K562 (cell line): ENCODE data around the gene PRF1. TPM values are rescaled to one million over a fixed set of nuclear protein-coding genes. Genes with fewer than 3 reads are reported as not detected.
"Not testable (repeated sequence)": the region's sequence is repeated elsewhere in the genome, so short reads cannot be mapped to it uniquely, and the experiment has no call there.

Source experiments
- ATAC-seq: fragments of 200-7000 bp; cut with Tn5 transposase; 3 replicates; pipeline ENCODE4 v1.9.1; 2020; ENCODE audit warnings: moderate library complexity
- BruUV-seq: library from RNA; stranded (reverse); fragments of 400-500 nt; replicated peaks from 2 replicates; lab custom pipeline; 2021; lab: Mats Ljungman, UMichigan
- CTCF ChIA-PET: fragments of 300-600 bp; formaldehyde crosslinking; extraction: SDS; loops from one replicate; lab custom pipeline; 2021; ENCODE audit warnings: low intra/inter-chr PET ratio; lab: Yijun Ruan, JAX
- POLR2A ChIA-PET: fragments of 300-600, 350-650 bp; sonication (Branson Sonifier 250); formaldehyde crosslinking; extraction: SDS; loops from one replicate; lab custom pipeline; 2021; ENCODE audit warnings: antibody characterized with exemption, inconsistent platforms; lab: Yijun Ruan, JAX
- DNase-seq, 4 experiments: peaks; one replicate each; pipeline versions ENCODE4 v3.0.0 to v3.0.0-alpha.2; 2011 to 2018; ENCODE audit warnings: low spot score in 3 of 4, mixed read lengths in 3 of 4; ENCODE audit errors: extremely low read depth in 1 of 4
- FAIRE-seq: peaks from 2 replicates; lab custom pipeline; 2011; peaks lifted over from hg19 to GRCh38; lab: Jason Lieb, UNC
- H2AFZ ChIP-seq: 2 replicates; pipeline ENCODE4 v1.6.0; 2011; ENCODE audit warnings: low read depth, low read length, control low read depth, inconsistent platforms
- H3K27ac ChIP-seq: fragments of 200-600 bp; 3 replicates; pipeline ENCODE4 v1.8.0; 2011; ENCODE audit warnings: low read depth, mild to moderate bottlenecking, control low read depth, inconsistent platforms, low read length, moderate library complexity, mixed read lengths; ENCODE audit errors: extremely low read depth
- H3K27me3 ChIP-seq, 2 experiments: fragments of 300-600 bp in 1 of 2; 2 replicates in 1 of 2; 3 replicates in 1 of 2; pipeline versions ENCODE4 v1.6.0 to v1.8.0; 2011; ENCODE audit warnings: inconsistent platforms in 2 of 2, low read length in 2 of 2, mild to moderate bottlenecking in 1 of 2, mixed read lengths in 1 of 2, moderate library complexity in 1 of 2; ENCODE audit not compliant: control insufficient read depth in 2 of 2, insufficient read depth in 2 of 2
- H3K36me3 ChIP-seq: fragments of 300-600 bp; 3 replicates; pipeline ENCODE4 v1.8.0; 2011; ENCODE audit warnings: mild to moderate bottlenecking, low read length, inconsistent platforms; ENCODE audit not compliant: control insufficient read depth, insufficient read depth
- H3K4me1 ChIP-seq, 2 experiments: fragments of 200-600 bp in 1 of 2; replicated peaks in 1 of 2; 2 replicates in 1 of 2; 3 replicates in 1 of 2; pipeline versions ENCODE4 v1.5.1 to v1.8.0; 2011; ENCODE audit warnings: inconsistent platforms in 2 of 2, low read length in 2 of 2, mild to moderate bottlenecking in 1 of 2, mixed read lengths in 1 of 2, moderate library complexity in 1 of 2; ENCODE audit not compliant: control insufficient read depth in 2 of 2, insufficient read depth in 2 of 2
- H3K4me2 ChIP-seq: 2 replicates; pipeline ENCODE4 v1.6.1; 2011; ENCODE audit warnings: low read length, control low read depth, inconsistent platforms, mixed read lengths; ENCODE audit not compliant: insufficient read depth
- H3K4me3 ChIP-seq: fragments of 200-600 bp; sonication (generic), shearing (Covaris generic); 2 replicates; pipeline ENCODE4 v1.5.1; 2016; ENCODE audit warnings: control low read depth, inconsistent platforms
- H3K79me2 ChIP-seq: fragments of 200-600 bp; 3 replicates; pipeline ENCODE4 v1.8.0; 2011; ENCODE audit warnings: low read length, inconsistent platforms; ENCODE audit not compliant: control insufficient read depth, insufficient read depth
- H3K9ac ChIP-seq, 2 experiments: 2 replicates each; pipeline versions ENCODE4 v1.6.0 to v1.6.1; 2011; ENCODE audit warnings: low read depth in 2 of 2, low read length in 2 of 2, control low read depth in 1 of 2, inconsistent platforms in 1 of 2, mild to moderate bottlenecking in 1 of 2, mixed read lengths in 1 of 2; ENCODE audit not compliant: insufficient read depth in 1 of 2
- H3K9me1 ChIP-seq: one replicate; pipeline ENCODE4 v1.6.0; 2011; ENCODE audit warnings: inconsistent platforms, mild to moderate bottlenecking, low read length, moderate library complexity; ENCODE audit not compliant: control insufficient read depth, insufficient read depth
- H3K9me3 ChIP-seq: replicated peaks from 2 replicates; pipeline ENCODE4 v1.5.1; 2011; ENCODE audit warnings: low read depth, low read length, inconsistent platforms; ENCODE audit not compliant: control insufficient read depth, insufficient read depth
- H4K20me1 ChIP-seq: replicated peaks from 2 replicates; pipeline ENCODE4 v1.6.1; 2011; ENCODE audit warnings: low read length, inconsistent platforms, mixed read lengths; ENCODE audit not compliant: control insufficient read depth, insufficient read depth
- ARHGAP35 ChIP-seq: fragments of 450-650 bp; IDR thresholded peaks from 2 replicates; pipeline ENCODE4 v1.6.1; 2018; ENCODE audit not compliant: partially characterized antibody
- EHMT2 ChIP-seq: fragments of 450-650 bp; IDR thresholded peaks from 2 replicates; pipeline ENCODE4 v1.6.1; 2018; ENCODE audit warnings: antibody characterized with exemption
- GABPB1 ChIP-seq: sonication (generic); formaldehyde crosslinking; IDR thresholded peaks from 2 replicates; pipeline ENCODE4 v1.8.0; 2022; ENCODE audit warnings: mild to moderate bottlenecking, missing genetic modification reagents
- LARP7 ChIP-seq: fragments of 450-650 bp; IDR thresholded peaks from 2 replicates; pipeline ENCODE4 v1.6.1; 2016
- RERE ChIP-seq: sonication (generic); formaldehyde crosslinking; IDR thresholded peaks from 2 replicates; pipeline ENCODE4 v1.8.0; 2023; ENCODE audit warnings: missing genetic modification reagents, mild to moderate bottlenecking, borderline replicate concordance
- WGBS: fragments of 100-300 bp; shearing (Covaris generic); methylation state at CpG from one replicate; pipeline ENCODE4 v1.1.6; 2016; ENCODE audit warnings: low coverage, mixed read lengths; ENCODE audit not compliant: insufficient coverage; ENCODE audit errors: missing lambda C conversion rate; 5-methylcytosine and 5-hydroxymethylcytosine counted together
- in situ Hi-C: fragments of 300-500 bp; cut with MboI; formaldehyde crosslinking; loops from 4 replicates; pipeline ENCODE4 v1.15.0; 2018; ENCODE audit warnings: inconsistent platforms, mixed read lengths
- intact Hi-C: fragments of 100-400 bp; cut with micrococcal nuclease; formaldehyde crosslinking; loops from 2 replicates; pipeline ENCODE4 v1.14.2; 2022
- polyA plus RNA-seq, 8 experiments: library from polyadenylated mRNA; depleted of rRNA in 4 of 8; stranded (reverse) in 5 of 8; unstranded in 3 of 8; fragments of >200 nt; fragmentation: Nextera tagmentation in 2 of 8; fragmentation: Illumina TruSeq in 1 of 8; extraction: Ambion mirVana in 2 of 8; extraction: Trizol in 1 of 8; gene quantifications; 2 replicates each; pipeline versions ENCODE4 v1.2.1 to v1.2.3, GENCODE V29; 2011 to 2014; ENCODE audit warnings: inconsistent platforms in 1 of 8, missing spikeins in 1 of 8
- total RNA-seq, 7 experiments: library from RNA; depleted of rRNA in 6 of 7; stranded (reverse); fragments of >200 nt in 6 of 7; fragmentation: Illumina TruSeq in 2 of 7; extraction: Trizol in 2 of 7; gene quantifications; 2 replicates each; pipeline versions ENCODE4 v1.2.1 to v1.2.3, GENCODE V29; 2011 to 2021; ENCODE audit warnings: low replicate concordance in 1 of 7

The PRF1 gene
- total and polyA plus RNA-seq, 9 of the 15 experiments (the other 6 are each of a cell fraction or from before 2014, with no cell fraction given): 3.8 to 8.6 (median 6.3) TPM

- TF ChIP-seq RERE (CRISPR knock-in tag) (no peak), EHMT2 (no peak), LARP7 (no peak), GABPB1 (no peak), ARHGAP35 (no peak)
Measured at GRCh38 chr10:70582793-70583668, 19.5 kb downstream of the PRF1 start (continued).

GRCh38 chr10:70581176-70581575 is 21.4 kb downstream of the PRF1 start:
- H3K4me1 ChIP-seq: peaks cover 28 to 47% of the 10 kb centered on the region in 2 experiments
- FAIRE-seq, H3K9ac ChIP-seq, in situ Hi-C loops, H4K20me1 ChIP-seq, H2AFZ ChIP-seq, intact Hi-C loops, H3K27ac ChIP-seq, H3K9me3 ChIP-seq, CTCF ChIA-PET, H3K4me3 ChIP-seq, ATAC-seq, H3K79me2 ChIP-seq, BruUV-seq, H3K4me2 ChIP-seq, H3K27me3 ChIP-seq, POLR2A ChIA-PET, DNase-seq, H3K9me1 ChIP-seq, H3K36me3 ChIP-seq: not testable (repeated sequence)
- 88% methylated on average over 5 of the region's 5 CpGs for WGBS
